Activated naive CD4-positive, alpha-beta T cell treated with anti-CD3 and anti-CD28 coated beads for 36 hours (primary cell): ENCODE results near the gene KRT86. TPM values are rescaled to one million over a fixed set of nuclear protein-coding genes. Genes with fewer than 3 reads are reported as not detected.

Source experiments
- CTCF ChIA-PET: fragments of 350-600 bp; sonication (Branson Sonifier 250); formaldehyde crosslinking; loops from one replicate; lab custom pipeline; 2021; ENCODE audit warnings: antibody characterized with exemption; lab: Charles Lee
- DNase-seq: peaks from one replicate; pipeline ENCODE4 v3.0.0-alpha.2; 2020
- H3K27ac Mint-ChIP-seq: one replicate; pipeline ENCODE4 v1.8.0; 2021; ENCODE audit warnings: mild to moderate bottlenecking, mixed read lengths
- H3K27me3 Mint-ChIP-seq: one replicate; pipeline ENCODE4 v1.8.0; 2021; ENCODE audit warnings: low read depth, mixed read lengths
- H3K36me3 Mint-ChIP-seq: one replicate; pipeline ENCODE4 v1.8.0; 2021; ENCODE audit warnings: low read depth, mixed read lengths
- H3K4me1 Mint-ChIP-seq: one replicate; pipeline ENCODE4 v1.8.0; 2021; ENCODE audit warnings: low read depth, mixed read lengths
- H3K4me3 Mint-ChIP-seq: one replicate; pipeline ENCODE4 v1.8.0; 2021; ENCODE audit warnings: mild to moderate bottlenecking, moderate library complexity, mixed read lengths
- H3K9me3 Mint-ChIP-seq: one replicate; pipeline ENCODE4 v1.8.0; 2021; ENCODE audit warnings: mixed read lengths
- intact Hi-C: fragments of 100-400 bp; cut with micrococcal nuclease; formaldehyde crosslinking; loops from one replicate; pipeline ENCODE4 v1.15.1; 2023
- total RNA-seq, 2 experiments: library from RNA; stranded (reverse); gene quantifications; one replicate each; pipeline ENCODE4 v1.2.3, GENCODE V29; 2021

KRT86 gene
- total RNA-seq, 2 experiments from 2014 or later: 0.15 TPM; not detected in 1

GRCh38 chr12:52266514-52266913 is 7.9 kb upstream of the KRT86 start:
- intact Hi-C loops: no loop called here
- no peak overlapping the region for H3K27ac Mint-ChIP-seq
- peaks cover 11% of the 10 kb centered on the region for H3K27me3 Mint-ChIP-seq
- H3K9me3 Mint-ChIP-seq: no peaks in the 10 kb centered on the region
- no peaks in the 10 kb centered on the region for H3K4me1 Mint-ChIP-seq
- DNase-seq: no peak
- CTCF ChIA-PET: interaction anchor here (3.6 kb wide), 1 partner anchor 13 kb away, joined by 13 read pairs; no protein-coding TSS in a partner anchor
- H3K4me3 Mint-ChIP-seq: no peak overlapping the region
- H3K36me3 Mint-ChIP-seq: no peaks in the 10 kb centered on the region

- H3K27me3 Mint-ChIP-seq: peaks cover 11% of the 10 kb centered on the region
- CTCF ChIA-PET: interaction anchor here (1.5 to 3.6 kb wide), 2 partner anchors 12 to 39 kb away, joined by 3 to 13 read pairs; no protein-coding TSS in a partner anchor
- no peak overlapping the region for H3K4me3 Mint-ChIP-seq
- H3K4me1 Mint-ChIP-seq: no peaks in the 10 kb centered on the region
- DNase-seq: no peak
- H3K36me3 Mint-ChIP-seq: no peaks in the 10 kb centered on the region
- no peak overlapping the region for H3K27ac Mint-ChIP-seq
- H3K9me3 Mint-ChIP-seq: no peaks in the 10 kb centered on the region
- intact Hi-C loops: no loop called here
Measured at GRCh38 chr12:52267266-52267665, 7.2 kb upstream of the KRT86 start.

- Mint-ChIP-seq H3K36me3 (no peaks in the 10 kb centered on the region), H3K9me3 (no peaks in the 10 kb centered on the region), H3K27ac (no peak overlapping the region), H3K27me3 (peaks cover 11% of the 10 kb centered on the region), H3K4me1 (no peaks in the 10 kb centered on the region), H3K4me3 (no peak overlapping the region)
- intact Hi-C loops: no loop called here
- CTCF ChIA-PET: interaction anchor here (1.5 to 3.6 kb wide), 2 partner anchors 12 to 39 kb away, joined by 3 to 13 read pairs; no protein-coding TSS in a partner anchor
- DNase-seq: no peak
Measured at GRCh38 chr12:52267699-52268098, 6.7 kb upstream of the KRT86 start.

- Mint-ChIP-seq H3K36me3 (no peaks in the 10 kb centered on the region), H3K4me3 (no peak overlapping the region), H3K27me3 (peaks cover 11% of the 10 kb centered on the region), H3K4me1 (no peaks in the 10 kb centered on the region), H3K27ac (no peak overlapping the region), H3K9me3 (no peaks in the 10 kb centered on the region)
- no peak for DNase-seq
- CTCF ChIA-PET: interaction anchor here (1.5 to 3.6 kb wide), 2 partner anchors 11 to 38 kb away, joined by 3 to 13 read pairs; no protein-coding TSS in a partner anchor
- intact Hi-C loops: no loop called here
Measured at GRCh38 chr12:52268212-52268611, 6.2 kb upstream of the KRT86 start.

- CTCF ChIA-PET: interaction anchor here (0.6 to 1.3 kb wide), 4 partner anchors 9 to 402 kb away, joined by 3 to 8 read pairs (median 4); no protein-coding TSS in a partner anchor
- Mint-ChIP-seq H3K4me3 (no peak overlapping the region), H3K36me3 (no peaks in the 10 kb centered on the region), H3K27ac (no peak overlapping the region), H3K9me3 (no peaks in the 10 kb centered on the region), H3K4me1 (no peaks in the 10 kb centered on the region), H3K27me3 (peaks cover 11% of the 10 kb centered on the region)
- no peak for DNase-seq
- intact Hi-C loops: no loop called here
Measured at GRCh38 chr12:52270541-52271070, 3.8 kb upstream of the KRT86 start.

- Mint-ChIP-seq H3K27me3 (peaks cover 11% of the 10 kb centered on the region), H3K4me3 (no peak overlapping the region), H3K4me1 (no peaks in the 10 kb centered on the region), H3K36me3 (no peaks in the 10 kb centered on the region), H3K9me3 (no peaks in the 10 kb centered on the region), H3K27ac (no peak overlapping the region)
- CTCF ChIA-PET: interaction anchor here (0.6 to 1.3 kb wide), 5 partner anchors 8 to 401 kb away, joined by 3 to 8 read pairs (median 4); no protein-coding TSS in a partner anchor
- intact Hi-C loops: no loop called here
- DNase-seq: no peak
Measured at GRCh38 chr12:52271158-52271557, 3.3 kb upstream of the KRT86 start.

- peaks cover 18% of the 10 kb centered on the region for H3K27me3 Mint-ChIP-seq
Measured at GRCh38 chr12:52275686-52276085, 1.2 kb downstream of the KRT86 start.

GRCh38 chr12:52277486-52278245 is 3.2 kb downstream of the KRT86 start:
- no peak for DNase-seq
- H3K4me3 Mint-ChIP-seq: no peak overlapping the region
- H3K27ac Mint-ChIP-seq: no peak overlapping the region
- H3K36me3 Mint-ChIP-seq: no peaks in the 10 kb centered on the region
- H3K27me3 Mint-ChIP-seq: peaks cover 12% of the 10 kb centered on the region
- peaks cover 3% of the 10 kb centered on the region for H3K4me1 Mint-ChIP-seq
- H3K9me3 Mint-ChIP-seq: no peaks in the 10 kb centered on the region
- intact Hi-C loops: loop anchor here (2.0 kb wide), 2 partner anchors 55 to 121 kb away; no protein-coding TSS in a partner anchor
- CTCF ChIA-PET: interaction anchor here (0.6 to 4.2 kb wide), 11 partner anchors 9 to 499 kb away, joined by 3 to 29 read pairs (median 7); partner anchors contain the start of gene KRT80

More at GRCh38 chr12:52275686-52276085, 1.2 kb downstream of the KRT86 start:
- Mint-ChIP-seq H3K9me3 (no peaks in the 10 kb centered on the region), H3K4me1 (peaks cover 3% of the 10 kb centered on the region), H3K4me3 (no peak overlapping the region), H3K36me3 (no peaks in the 10 kb centered on the region), H3K27ac (no peak overlapping the region)
- intact Hi-C loops: no loop called here
- CTCF ChIA-PET: interaction anchor here (0.6 to 2.7 kb wide), 2 partner anchors 54 to 119 kb away, joined by 4 to 7 read pairs; no protein-coding TSS in a partner anchor
- DNase-seq: no peak

- Mint-ChIP-seq H3K36me3 (no peaks in the 10 kb centered on the region), H3K9me3 (no peaks in the 10 kb centered on the region), H3K4me1 (peaks cover 3% of the 10 kb centered on the region), H3K27me3 (peaks cover 12% of the 10 kb centered on the region), H3K4me3 (no peak overlapping the region), H3K27ac (no peak overlapping the region)
- peak; percentile 78 for DNase-seq
- CTCF ChIA-PET: interaction anchor here (0.6 to 4.2 kb wide), 44 partner anchors 8 to 1948 kb away, joined by 3 to 29 read pairs (median 3); partner anchors contain the start of genes KRT80 and KRT83
- intact Hi-C loops: loop anchor here (2.0 kb wide), 2 partner anchors 56 to 122 kb away; no protein-coding TSS in a partner anchor
Measured at GRCh38 chr12:52278575-52279421, 4.4 kb downstream of the KRT86 start.

GRCh38 chr12:52279422-52280318 is 5.2 kb downstream of the KRT86 start:
- Mint-ChIP-seq H3K4me1 (peaks cover 3% of the 10 kb centered on the region), H3K36me3 (no peaks in the 10 kb centered on the region), H3K27me3 (peaks cover 12% of the 10 kb centered on the region), H3K9me3 (no peaks in the 10 kb centered on the region), H3K27ac (no peak overlapping the region), H3K4me3 (no peak overlapping the region)
- DNase-seq: no peak
- intact Hi-C loops: loop anchor here (2.0 kb wide), 2 partner anchors 57 to 123 kb away; no protein-coding TSS in a partner anchor
- CTCF ChIA-PET: interaction anchor here (0.5 to 4.2 kb wide), 43 partner anchors 8 to 1948 kb away, joined by 3 to 29 read pairs (median 3); partner anchors contain the start of gene KRT83

GRCh38 chr12:52280319-52280795 is 5.9 kb downstream of the KRT86 start:
- intact Hi-C loops: no loop called here
- no peak for DNase-seq
- H3K4me3 Mint-ChIP-seq: no peak overlapping the region

More at GRCh38 chr12:52280319-52280795, 5.9 kb downstream of the KRT86 start:
- CTCF ChIA-PET: interaction anchor here (1.0 to 4.2 kb wide), 7 partner anchors 9 to 123 kb away, joined by 3 to 29 read pairs (median 8); no protein-coding TSS in a partner anchor
- Mint-ChIP-seq H3K36me3 (no peaks in the 10 kb centered on the region), H3K27me3 (peaks cover 12% of the 10 kb centered on the region), H3K9me3 (no peaks in the 10 kb centered on the region), H3K27ac (no peak overlapping the region), H3K4me1 (peaks cover 3% of the 10 kb centered on the region)
